HepG2 (cell line): Measurements from ENCODE around the gene CREM.

Experiments used
- GABPA ChIP-seq, 2 experiments: IDR thresholded peaks; 2 replicates each; pipeline ENCODE4 v1.6.1; 2011 to 2016; ENCODE audit warnings: low read depth in 2 of 2, low read length in 1 of 2, missing biosample characterization in 1 of 2, missing genetic modification characterization in 1 of 2
- HDAC1 ChIP-seq: sonication (generic); formaldehyde crosslinking; IDR thresholded peaks from 2 replicates; pipeline ENCODE4 v1.5.1; 2020; ENCODE audit warnings: mild to moderate bottlenecking, missing genetic modification reagents
- POLR2AphosphoS5 ChIP-seq: IDR thresholded peaks from 2 replicates; pipeline ENCODE4 v1.6.1; 2012; ENCODE audit warnings: low read depth, low read length
- RXRA ChIP-seq: sonication (generic); formaldehyde crosslinking; IDR thresholded peaks from 2 replicates; pipeline ENCODE4 v1.5.1; 2020; ENCODE audit warnings: missing genetic modification reagents
- SPEN ChIP-seq: sonication (generic); formaldehyde crosslinking; IDR thresholded peaks from 2 replicates; pipeline ENCODE4 v1.5.1; 2020; ENCODE audit warnings: low read depth, mild to moderate bottlenecking, missing genetic modification reagents
- ZFP91 ChIP-seq: sonication (generic); formaldehyde crosslinking; IDR thresholded peaks from 2 replicates; pipeline ENCODE4 v1.9.0; 2022; ENCODE audit warnings: missing genetic modification reagents, mild to moderate bottlenecking, borderline replicate concordance
- ZKSCAN5 ChIP-seq: sonication (generic); formaldehyde crosslinking; IDR thresholded peaks from 2 replicates; pipeline ENCODE4 v1.5.1; 2020; ENCODE audit warnings: mild to moderate bottlenecking, missing genetic modification reagents
- ZNF577 ChIP-seq: sonication (generic); formaldehyde crosslinking; IDR thresholded peaks from 2 replicates; pipeline ENCODE4 v1.4.0; 2020; ENCODE audit warnings: mild to moderate bottlenecking, low read depth, missing genetic modification reagents, borderline replicate concordance
- ZNF772 ChIP-seq: sonication (generic); formaldehyde crosslinking; IDR thresholded peaks from 2 replicates; pipeline ENCODE4 v1.5.0; 2020; ENCODE audit warnings: mild to moderate bottlenecking, missing genetic modification reagents
- TF ChIP-seq, protein P1 (sequence below): fragments of 450-650 bp; IDR thresholded peaks from 2 replicates; pipeline ENCODE4 v1.6.1; 2017
- TF ChIP-seq, protein P2 (sequence below): sonication (generic); formaldehyde crosslinking; IDR thresholded peaks from 2 replicates; pipeline ENCODE4 v1.5.0; 2020; ENCODE audit warnings: mild to moderate bottlenecking, missing genetic modification reagents, moderate library complexity
- TF ChIP-seq, protein P3 (sequence below): sonication (generic); formaldehyde crosslinking; IDR thresholded peaks from 2 replicates; pipeline ENCODE4 v1.4.0; 2020; ENCODE audit warnings: missing genetic modification reagents
- TF ChIP-seq, protein P4 (sequence below): sonication (generic); formaldehyde crosslinking; IDR thresholded peaks from 2 replicates; pipeline ENCODE4 v1.8.1; 2023; ENCODE audit warnings: missing genetic modification reagents, inconsistent platforms, borderline replicate concordance
- TF ChIP-seq, protein P5 (sequence below): IDR thresholded peaks from 2 replicates; pipeline ENCODE4 v1.6.1; 2016; ENCODE audit warnings: low read depth, missing genetic modification reagents, missing compliant biosample characterization

DNA sequence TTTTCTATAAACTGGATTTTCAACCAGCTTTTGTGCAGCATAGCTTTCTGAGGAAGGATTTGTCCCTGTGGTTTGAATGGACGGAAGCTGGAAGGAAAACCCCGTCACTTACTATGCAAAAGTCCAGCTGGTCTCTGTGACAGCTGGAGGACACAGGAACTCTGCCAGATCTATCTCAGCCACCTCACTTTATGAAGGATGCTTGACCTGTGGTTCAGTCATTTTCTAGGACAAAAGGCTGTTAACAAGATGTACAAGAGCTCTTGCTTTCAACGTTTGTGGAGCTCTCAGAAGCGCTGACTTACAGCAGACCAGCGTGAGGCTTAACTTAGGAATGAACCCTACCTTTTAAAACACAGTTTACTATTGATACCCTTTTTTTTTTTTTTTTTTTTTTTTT is 90.8 kb downstream of the CREM start:
- no peak for TF ChIP-seq POLR2AphosphoS5
- TF ChIP-seq, protein P1, sequence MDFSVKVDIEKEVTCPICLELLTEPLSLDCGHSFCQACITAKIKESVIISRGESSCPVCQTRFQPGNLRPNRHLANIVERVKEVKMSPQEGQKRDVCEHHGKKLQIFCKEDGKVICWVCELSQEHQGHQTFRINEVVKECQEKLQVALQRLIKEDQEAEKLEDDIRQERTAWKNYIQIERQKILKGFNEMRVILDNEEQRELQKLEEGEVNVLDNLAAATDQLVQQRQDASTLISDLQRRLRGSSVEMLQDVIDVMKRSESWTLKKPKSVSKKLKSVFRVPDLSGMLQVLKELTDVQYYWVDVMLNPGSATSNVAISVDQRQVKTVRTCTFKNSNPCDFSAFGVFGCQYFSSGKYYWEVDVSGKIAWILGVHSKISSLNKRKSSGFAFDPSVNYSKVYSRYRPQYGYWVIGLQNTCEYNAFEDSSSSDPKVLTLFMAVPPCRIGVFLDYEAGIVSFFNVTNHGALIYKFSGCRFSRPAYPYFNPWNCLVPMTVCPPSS: no peak
- TF ChIP-seq GABPA (IDR thresholded peaks at IDR 0.05; ENCODE audit: low read depth, low read length): no peak
- TF ChIP-seq GABPA (CRISPR knock-in tag; IDR thresholded peaks at IDR 0.05; ENCODE audit: low read depth): no peak
- TF ChIP-seq, protein P2, sequence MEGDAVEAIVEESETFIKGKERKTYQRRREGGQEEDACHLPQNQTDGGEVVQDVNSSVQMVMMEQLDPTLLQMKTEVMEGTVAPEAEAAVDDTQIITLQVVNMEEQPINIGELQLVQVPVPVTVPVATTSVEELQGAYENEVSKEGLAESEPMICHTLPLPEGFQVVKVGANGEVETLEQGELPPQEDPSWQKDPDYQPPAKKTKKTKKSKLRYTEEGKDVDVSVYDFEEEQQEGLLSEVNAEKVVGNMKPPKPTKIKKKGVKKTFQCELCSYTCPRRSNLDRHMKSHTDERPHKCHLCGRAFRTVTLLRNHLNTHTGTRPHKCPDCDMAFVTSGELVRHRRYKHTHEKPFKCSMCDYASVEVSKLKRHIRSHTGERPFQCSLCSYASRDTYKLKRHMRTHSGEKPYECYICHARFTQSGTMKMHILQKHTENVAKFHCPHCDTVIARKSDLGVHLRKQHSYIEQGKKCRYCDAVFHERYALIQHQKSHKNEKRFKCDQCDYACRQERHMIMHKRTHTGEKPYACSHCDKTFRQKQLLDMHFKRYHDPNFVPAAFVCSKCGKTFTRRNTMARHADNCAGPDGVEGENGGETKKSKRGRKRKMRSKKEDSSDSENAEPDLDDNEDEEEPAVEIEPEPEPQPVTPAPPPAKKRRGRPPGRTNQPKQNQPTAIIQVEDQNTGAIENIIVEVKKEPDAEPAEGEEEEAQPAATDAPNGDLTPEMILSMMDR: no peak
- no peak for TF ChIP-seq RXRA
- TF ChIP-seq, protein P3, sequence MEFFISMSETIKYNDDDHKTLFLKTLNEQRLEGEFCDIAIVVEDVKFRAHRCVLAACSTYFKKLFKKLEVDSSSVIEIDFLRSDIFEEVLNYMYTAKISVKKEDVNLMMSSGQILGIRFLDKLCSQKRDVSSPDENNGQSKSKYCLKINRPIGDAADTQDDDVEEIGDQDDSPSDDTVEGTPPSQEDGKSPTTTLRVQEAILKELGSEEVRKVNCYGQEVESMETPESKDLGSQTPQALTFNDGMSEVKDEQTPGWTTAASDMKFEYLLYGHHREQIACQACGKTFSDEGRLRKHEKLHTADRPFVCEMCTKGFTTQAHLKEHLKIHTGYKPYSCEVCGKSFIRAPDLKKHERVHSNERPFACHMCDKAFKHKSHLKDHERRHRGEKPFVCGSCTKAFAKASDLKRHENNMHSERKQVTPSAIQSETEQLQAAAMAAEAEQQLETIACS (CRISPR knock-in tag): no peak
- TF ChIP-seq, protein P4, sequence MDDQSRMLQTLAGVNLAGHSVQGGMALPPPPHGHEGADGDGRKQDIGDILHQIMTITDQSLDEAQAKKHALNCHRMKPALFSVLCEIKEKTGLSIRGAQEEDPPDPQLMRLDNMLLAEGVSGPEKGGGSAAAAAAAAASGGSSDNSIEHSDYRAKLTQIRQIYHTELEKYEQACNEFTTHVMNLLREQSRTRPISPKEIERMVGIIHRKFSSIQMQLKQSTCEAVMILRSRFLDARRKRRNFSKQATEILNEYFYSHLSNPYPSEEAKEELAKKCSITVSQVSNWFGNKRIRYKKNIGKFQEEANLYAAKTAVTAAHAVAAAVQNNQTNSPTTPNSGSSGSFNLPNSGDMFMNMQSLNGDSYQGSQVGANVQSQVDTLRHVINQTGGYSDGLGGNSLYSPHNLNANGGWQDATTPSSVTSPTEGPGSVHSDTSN: no peak
- TF ChIP-seq ZFP91 (CRISPR knock-in tag): no peak
- no peak for TF ChIP-seq ZKSCAN5 (CRISPR knock-in tag)
- no peak for TF ChIP-seq SPEN
- TF ChIP-seq HDAC1: no peak
- no peak for TF ChIP-seq ZNF772 (CRISPR knock-in tag)
- TF ChIP-seq, protein P5, sequence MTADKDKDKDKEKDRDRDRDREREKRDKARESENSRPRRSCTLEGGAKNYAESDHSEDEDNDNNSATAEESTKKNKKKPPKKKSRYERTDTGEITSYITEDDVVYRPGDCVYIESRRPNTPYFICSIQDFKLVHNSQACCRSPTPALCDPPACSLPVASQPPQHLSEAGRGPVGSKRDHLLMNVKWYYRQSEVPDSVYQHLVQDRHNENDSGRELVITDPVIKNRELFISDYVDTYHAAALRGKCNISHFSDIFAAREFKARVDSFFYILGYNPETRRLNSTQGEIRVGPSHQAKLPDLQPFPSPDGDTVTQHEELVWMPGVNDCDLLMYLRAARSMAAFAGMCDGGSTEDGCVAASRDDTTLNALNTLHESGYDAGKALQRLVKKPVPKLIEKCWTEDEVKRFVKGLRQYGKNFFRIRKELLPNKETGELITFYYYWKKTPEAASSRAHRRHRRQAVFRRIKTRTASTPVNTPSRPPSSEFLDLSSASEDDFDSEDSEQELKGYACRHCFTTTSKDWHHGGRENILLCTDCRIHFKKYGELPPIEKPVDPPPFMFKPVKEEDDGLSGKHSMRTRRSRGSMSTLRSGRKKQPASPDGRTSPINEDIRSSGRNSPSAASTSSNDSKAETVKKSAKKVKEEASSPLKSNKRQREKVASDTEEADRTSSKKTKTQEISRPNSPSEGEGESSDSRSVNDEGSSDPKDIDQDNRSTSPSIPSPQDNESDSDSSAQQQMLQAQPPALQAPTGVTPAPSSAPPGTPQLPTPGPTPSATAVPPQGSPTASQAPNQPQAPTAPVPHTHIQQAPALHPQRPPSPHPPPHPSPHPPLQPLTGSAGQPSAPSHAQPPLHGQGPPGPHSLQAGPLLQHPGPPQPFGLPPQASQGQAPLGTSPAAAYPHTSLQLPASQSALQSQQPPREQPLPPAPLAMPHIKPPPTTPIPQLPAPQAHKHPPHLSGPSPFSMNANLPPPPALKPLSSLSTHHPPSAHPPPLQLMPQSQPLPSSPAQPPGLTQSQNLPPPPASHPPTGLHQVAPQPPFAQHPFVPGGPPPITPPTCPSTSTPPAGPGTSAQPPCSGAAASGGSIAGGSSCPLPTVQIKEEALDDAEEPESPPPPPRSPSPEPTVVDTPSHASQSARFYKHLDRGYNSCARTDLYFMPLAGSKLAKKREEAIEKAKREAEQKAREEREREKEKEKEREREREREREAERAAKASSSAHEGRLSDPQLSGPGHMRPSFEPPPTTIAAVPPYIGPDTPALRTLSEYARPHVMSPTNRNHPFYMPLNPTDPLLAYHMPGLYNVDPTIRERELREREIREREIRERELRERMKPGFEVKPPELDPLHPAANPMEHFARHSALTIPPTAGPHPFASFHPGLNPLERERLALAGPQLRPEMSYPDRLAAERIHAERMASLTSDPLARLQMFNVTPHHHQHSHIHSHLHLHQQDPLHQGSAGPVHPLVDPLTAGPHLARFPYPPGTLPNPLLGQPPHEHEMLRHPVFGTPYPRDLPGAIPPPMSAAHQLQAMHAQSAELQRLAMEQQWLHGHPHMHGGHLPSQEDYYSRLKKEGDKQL: no peak
- no peak for TF ChIP-seq ZNF577
